ENCODE measurements around the gene DMXL2.

GRCh38 chr15:51483520-51483919 is 139.1 kb downstream of the DMXL2 start:
- TF ChIP-seq KLF16 (IDR thresholded peaks at IDR 0.05) (no peak), RCOR1 (IDR thresholded peaks at IDR 0.05; ENCODE audit: borderline replicate concordance in 1 of 2, low read depth in 2 of 2, low read length in 2 of 2) (no peak), NR2C2 (CRISPR knock-in tag; IDR thresholded peaks at IDR 0.05) (no peak), NR2C2 (tag; IDR thresholded peaks at IDR 0.05) (no peak), ZNF175 (CRISPR knock-in tag; IDR thresholded peaks at IDR 0.05; ENCODE audit: low read depth) (no peak), ZBTB49 (CRISPR knock-in tag; IDR thresholded peaks at IDR 0.05; ENCODE audit: borderline replicate concordance) (no peak), TEAD4 (IDR thresholded peaks at IDR 0.05; ENCODE audit: low read length) (no peak), TEAD4 (CRISPR knock-in tag; IDR thresholded peaks at IDR 0.05; ENCODE audit: borderline replicate concordance) (no peak), CTCF (IDR thresholded peaks at IDR 0.05 in 2 of 3, conservative IDR thresholded peaks at IDR 0.05 in 1 of 3; ENCODE audit: insufficient read depth in 2 of 3, low read depth in 1 of 3, low read length in 3 of 3) (no peak), MCM3 (IDR thresholded peaks at IDR 0.05) (no peak), ZSCAN32 (CRISPR knock-in tag; IDR thresholded peaks at IDR 0.05) (no peak)
- TF ChIP-seq, protein P1, sequence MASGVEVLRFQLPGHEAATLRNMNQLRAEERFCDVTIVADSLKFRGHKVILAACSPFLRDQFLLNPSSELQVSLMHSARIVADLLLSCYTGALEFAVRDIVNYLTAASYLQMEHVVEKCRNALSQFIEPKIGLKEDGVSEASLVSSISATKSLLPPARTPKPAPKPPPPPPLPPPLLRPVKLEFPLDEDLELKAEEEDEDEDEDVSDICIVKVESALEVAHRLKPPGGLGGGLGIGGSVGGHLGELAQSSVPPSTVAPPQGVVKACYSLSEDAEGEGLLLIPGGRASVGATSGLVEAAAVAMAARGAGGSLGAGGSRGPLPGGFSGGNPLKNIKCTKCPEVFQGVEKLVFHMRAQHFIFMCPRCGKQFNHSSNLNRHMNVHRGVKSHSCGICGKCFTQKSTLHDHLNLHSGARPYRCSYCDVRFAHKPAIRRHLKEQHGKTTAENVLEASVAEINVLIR (CRISPR knock-in tag; IDR thresholded peaks at IDR 0.05): no peak
